ENCODE results near the gene MED27.

Gene MED27

DNA sequence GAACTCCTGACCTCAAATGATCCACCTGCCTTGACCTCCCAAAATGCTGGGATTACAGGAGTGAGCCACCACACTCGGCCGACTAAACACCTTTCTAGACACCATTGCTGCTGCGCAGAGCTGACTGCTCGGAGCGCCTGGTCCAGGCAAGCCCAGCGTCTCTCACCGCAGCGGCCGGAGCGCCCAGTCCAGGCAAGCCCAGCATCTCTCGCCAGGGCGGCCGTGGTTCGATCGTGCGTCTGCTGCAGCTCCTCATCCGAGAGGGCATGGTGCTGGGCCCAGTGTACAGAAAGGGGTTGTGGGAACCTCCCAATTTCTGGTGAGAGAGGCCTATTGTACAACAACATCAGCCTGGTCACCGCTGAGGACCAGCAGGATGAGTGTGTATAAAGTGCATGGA is 230.3 kb downstream of the MED27 start:
- no peak overlapping the region for H3K27ac ChIP-seq
- TF ChIP-seq, protein P1, sequence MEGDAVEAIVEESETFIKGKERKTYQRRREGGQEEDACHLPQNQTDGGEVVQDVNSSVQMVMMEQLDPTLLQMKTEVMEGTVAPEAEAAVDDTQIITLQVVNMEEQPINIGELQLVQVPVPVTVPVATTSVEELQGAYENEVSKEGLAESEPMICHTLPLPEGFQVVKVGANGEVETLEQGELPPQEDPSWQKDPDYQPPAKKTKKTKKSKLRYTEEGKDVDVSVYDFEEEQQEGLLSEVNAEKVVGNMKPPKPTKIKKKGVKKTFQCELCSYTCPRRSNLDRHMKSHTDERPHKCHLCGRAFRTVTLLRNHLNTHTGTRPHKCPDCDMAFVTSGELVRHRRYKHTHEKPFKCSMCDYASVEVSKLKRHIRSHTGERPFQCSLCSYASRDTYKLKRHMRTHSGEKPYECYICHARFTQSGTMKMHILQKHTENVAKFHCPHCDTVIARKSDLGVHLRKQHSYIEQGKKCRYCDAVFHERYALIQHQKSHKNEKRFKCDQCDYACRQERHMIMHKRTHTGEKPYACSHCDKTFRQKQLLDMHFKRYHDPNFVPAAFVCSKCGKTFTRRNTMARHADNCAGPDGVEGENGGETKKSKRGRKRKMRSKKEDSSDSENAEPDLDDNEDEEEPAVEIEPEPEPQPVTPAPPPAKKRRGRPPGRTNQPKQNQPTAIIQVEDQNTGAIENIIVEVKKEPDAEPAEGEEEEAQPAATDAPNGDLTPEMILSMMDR (conservative IDR thresholded peaks at IDR 0.05): no peak
- no peak for TF ChIP-seq ZFX (IDR thresholded peaks at IDR 0.05)

DNA sequence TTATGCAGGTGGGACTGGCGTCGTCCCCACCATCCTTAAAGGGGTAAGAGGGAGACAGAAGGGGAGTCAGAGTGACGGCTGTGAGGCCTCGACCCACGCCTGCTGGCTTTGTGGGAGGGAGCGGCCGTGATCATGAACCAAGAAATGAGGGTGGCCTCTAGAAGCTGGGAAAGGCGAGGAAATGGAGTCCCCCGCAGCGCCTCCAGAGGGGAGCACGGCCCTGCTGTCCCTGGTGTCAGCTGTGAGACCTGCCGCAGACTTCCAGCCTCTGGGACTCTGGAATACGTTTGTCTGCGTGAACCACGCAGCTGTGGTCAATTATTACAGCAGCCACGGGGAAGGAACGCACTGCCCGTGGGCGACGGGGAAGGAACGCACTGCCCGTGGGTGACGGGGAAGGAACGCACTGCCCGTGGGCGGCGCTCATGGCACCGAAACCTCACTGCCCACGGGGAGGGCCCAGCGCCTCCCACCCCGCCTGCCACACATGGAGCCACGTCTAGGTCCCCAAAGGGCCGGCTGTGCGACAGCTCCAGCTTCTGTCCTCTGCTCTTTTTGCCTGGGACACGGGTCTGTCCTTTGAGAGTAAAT is 231.0 kb downstream of the MED27 start:
- no peak for TF ChIP-seq ZFX (IDR thresholded peaks at IDR 0.05)
- TF ChIP-seq, protein P1 (conservative IDR thresholded peaks at IDR 0.05): no peak
- no peak overlapping the region for H3K27ac ChIP-seq

- TF ChIP-seq, protein P1 (conservative IDR thresholded peaks at IDR 0.05): no peak
- TF ChIP-seq ZFX (IDR thresholded peaks at IDR 0.05): no peak
- H3K27ac ChIP-seq: no peak overlapping the region
These were observed 231.9 kb downstream of the MED27 start for GRCh38 chr9:131847665-131848354.

- TF ChIP-seq ZFX (IDR thresholded peaks at IDR 0.05): no peak
- TF ChIP-seq, protein P1 (conservative IDR thresholded peaks at IDR 0.05): no peak
- H3K27ac ChIP-seq: no peak overlapping the region
These were observed 234.1 kb downstream of the MED27 start for GRCh38 chr9:131845305-131846298.

GRCh38 chr9:131844745-131845118 is 234.9 kb downstream of the MED27 start:
- no peak for TF ChIP-seq ZFX (IDR thresholded peaks at IDR 0.05)
- TF ChIP-seq, protein P1 (conservative IDR thresholded peaks at IDR 0.05): no peak
- no peak overlapping the region for H3K27ac ChIP-seq

DNA sequence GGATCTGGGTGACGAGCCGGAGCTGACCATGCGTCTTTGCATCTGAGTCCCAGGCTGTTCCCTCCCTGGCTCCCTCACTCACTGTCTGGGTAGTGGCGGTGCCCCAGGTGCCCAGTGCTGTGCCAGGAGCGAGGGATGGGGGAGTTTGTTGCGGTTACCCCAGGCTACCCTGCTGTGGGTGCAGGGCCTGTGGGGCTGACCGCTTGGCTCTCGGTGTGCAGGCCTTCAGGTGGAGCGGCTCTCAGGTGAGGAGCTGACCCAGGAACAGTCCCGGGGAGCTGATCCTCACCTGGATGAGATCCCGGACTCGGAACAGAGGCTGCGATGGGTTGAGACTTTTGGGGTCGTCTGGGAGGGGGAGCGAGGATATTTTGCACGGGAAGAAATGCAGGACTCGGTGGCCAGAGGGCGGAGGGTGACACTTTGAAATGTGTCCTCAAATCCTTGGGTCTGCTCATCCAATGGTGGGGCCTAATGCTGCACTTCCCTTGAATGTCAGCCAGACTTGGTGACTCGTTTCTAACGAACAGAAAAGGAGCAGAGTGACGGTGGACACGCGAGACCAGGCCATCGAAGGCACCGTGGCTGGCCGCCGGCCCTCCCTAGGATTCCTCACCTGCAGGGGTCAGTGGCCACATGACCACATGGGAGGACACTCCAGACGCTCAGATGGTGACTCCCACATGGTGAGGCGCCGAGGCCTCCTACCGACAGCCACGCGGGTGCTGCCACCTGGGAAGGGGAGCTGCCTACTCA is 235.5 kb downstream of the MED27 start:
- H3K27ac ChIP-seq: no peak overlapping the region
- no peak for TF ChIP-seq ZFX (IDR thresholded peaks at IDR 0.05)
- TF ChIP-seq, protein P1 (conservative IDR thresholded peaks at IDR 0.05): no peak

Data from C4-2B (cell line).